ENCODE measurements around the gene COX17. TPM values are rescaled to one million over a fixed set of nuclear protein-coding genes. Genes with fewer than 3 reads are reported as not detected.

Gene COX17
- total and polyA plus RNA-seq, 2 donors: 20.6 to 86.6 TPM

DNA sequence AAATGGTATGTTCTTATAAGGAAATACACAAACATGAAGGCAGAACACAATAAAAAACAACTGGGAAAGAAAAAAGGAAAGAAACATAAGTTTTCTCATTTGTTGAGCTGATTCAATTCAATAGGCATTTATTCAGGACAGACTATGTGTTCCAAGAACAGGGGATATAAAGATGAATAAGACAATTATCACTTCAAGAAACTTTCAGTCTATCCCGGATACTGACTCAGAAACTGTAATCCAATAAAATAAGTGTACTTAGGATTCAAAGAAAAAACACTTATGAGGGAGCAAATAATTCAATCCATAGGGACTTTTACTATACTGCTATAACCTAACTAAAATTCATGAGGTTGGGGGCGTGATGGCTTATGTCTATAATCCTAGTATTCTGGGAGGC lies 13.3 kb downstream of the COX17 start:
- 60% methylated on average over 2 of the region's 2 CpGs for WGBS
- H3K27ac ChIP-seq (ENCODE audit: low read depth): no peak overlapping the region
- H3K4me1 ChIP-seq (ENCODE audit: insufficient read depth): peaks cover 4% of the 10 kb centered on the region
- H3K36me3 ChIP-seq (ENCODE audit: insufficient read depth): peaks cover 3% of the 10 kb centered on the region
- no peak overlapping the region for H3K4me3 ChIP-seq (ENCODE audit: low read depth, low read length)
- DNase-seq (ENCODE audit: extremely low spot score): no peak

DNA sequence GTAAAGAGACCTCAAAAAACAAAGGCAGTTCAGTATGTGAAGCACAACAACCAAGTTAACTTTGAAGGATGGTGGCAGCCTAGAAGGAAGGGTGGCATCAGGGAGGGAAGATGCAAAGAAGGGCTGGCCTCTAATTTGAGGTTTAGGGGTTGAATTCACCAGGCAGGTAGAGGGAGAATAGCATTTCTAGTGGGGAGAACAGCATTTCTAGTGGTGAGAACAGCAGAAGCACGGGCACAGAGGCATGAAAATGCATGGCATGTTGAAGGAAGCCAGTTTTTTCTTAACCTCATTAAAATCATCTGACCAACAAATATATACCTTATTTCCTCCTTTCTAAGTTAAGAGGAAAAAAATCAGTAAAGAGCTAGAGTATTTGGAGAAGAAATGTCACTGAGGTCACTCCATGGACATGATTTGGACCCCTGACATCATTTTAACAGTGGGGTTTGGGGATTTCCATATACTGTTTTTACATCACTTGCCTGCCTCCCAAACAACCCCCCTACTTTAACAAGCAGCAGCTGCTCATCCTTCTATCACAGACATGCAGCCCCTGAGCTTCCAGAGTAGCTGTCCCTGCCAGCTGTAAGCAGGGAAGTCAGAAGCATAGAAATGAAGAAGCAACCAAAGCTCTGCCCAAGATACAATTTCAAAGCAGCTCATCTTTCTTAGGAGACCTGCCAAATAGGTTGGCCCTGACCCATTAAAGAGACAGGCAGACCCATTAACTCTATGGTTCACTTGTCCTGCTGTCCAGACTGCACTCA lies 14.4 kb downstream of the COX17 start:
- DNase-seq (ENCODE audit: extremely low spot score): no peak
- Histone ChIP-seq H3K36me3 (ENCODE audit: insufficient read depth) (peaks cover 3% of the 10 kb centered on the region), H3K4me3 (ENCODE audit: low read depth, low read length) (no peak overlapping the region), H3K27ac (ENCODE audit: low read depth) (no peak overlapping the region), H3K4me1 (ENCODE audit: insufficient read depth) (peaks cover 4% of the 10 kb centered on the region)
- 31% methylated on average over 1 of the region's 1 CpG for WGBS

- Histone ChIP-seq H3K36me3 (ENCODE audit: insufficient read depth) (no peaks in the 10 kb centered on the region), H3K4me1 (ENCODE audit: insufficient read depth) (peaks cover 4% of the 10 kb centered on the region), H3K27ac (ENCODE audit: low read depth) (no peak within 1 kb of the TSS), H3K4me3 (ENCODE audit: low read depth, low read length) (no peak within 1 kb of the TSS)
- DNase-seq (ENCODE audit: extremely low spot score): no peak
- 44% methylated on average over 9 of the region's 9 CpGs for WGBS
Observed at GRCh38 chr3:119660474-119661440, 16.4 kb downstream of the COX17 start, which contains the start of gene POPDC2. POPDC2 (minus strand) TSS chr3:119660589; CDS start chr3:119660423, 166 bp downstream.

DNA sequence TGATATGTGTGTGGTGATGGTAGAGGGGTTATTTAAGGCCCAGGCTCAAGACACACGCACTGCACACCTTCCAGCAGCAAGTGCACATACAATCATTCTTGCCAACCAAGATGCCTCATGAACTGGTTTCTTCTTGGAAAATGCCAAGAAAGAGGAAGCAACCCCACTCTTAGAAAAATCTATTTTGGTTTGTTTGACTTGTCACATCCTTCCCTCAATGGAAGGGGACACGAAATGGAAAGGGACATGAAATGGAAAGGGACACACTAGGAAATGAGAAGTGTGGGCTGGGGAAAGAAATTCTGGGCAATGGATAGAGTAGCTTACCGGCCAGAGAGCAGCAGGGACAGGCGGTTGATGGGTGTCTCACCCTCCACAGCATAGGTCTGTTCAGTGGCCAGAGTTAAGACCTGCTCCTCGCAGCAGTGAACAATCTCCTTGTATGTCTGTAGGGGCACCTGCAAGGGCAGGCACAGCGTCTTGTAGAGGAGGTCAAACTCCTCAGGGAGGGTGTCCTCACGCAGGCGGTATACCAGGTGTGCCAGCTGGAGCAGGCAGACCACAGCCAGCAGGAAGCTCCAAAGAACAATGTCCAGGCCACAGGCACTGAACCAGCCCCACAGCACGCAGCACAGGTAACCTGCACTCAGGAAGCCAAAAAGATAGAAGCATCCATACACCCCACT lies 17.5 kb downstream of the COX17 start:
- Histone ChIP-seq H3K36me3 (ENCODE audit: insufficient read depth) (no peaks in the 10 kb centered on the region), H3K27ac (ENCODE audit: low read depth) (no peak overlapping the region), H3K4me3 (ENCODE audit: low read depth, low read length) (no peak overlapping the region), H3K4me1 (ENCODE audit: insufficient read depth) (peaks cover 4% of the 10 kb centered on the region)
- 60% methylated on average over 9 of the region's 9 CpGs for WGBS
- no peak for DNase-seq (ENCODE audit: extremely low spot score)

DNA sequence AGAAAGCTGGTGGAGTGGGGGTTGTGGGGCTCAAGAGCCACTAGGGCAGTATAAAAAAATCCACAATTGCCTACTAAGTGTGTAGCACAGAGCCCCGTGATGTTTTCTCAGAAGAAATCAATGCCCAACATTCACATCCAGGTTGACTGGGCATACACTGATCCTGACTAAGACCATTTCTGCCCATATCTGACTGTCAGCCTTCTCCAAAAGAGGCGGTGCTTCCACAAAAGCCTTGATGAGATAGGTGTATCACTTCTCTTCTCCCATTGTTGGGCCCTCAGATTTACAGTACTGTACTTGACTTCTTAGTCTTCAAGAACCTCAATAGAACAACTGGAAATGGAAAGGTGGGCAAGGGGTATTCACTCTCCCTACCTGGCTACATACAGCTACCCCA lies 18.2 kb downstream of the COX17 start:
- Histone ChIP-seq H3K4me3 (ENCODE audit: low read depth, low read length) (no peak overlapping the region), H3K36me3 (ENCODE audit: insufficient read depth) (no peaks in the 10 kb centered on the region), H3K27ac (ENCODE audit: low read depth) (no peak overlapping the region), H3K4me1 (ENCODE audit: insufficient read depth) (peaks cover 4% of the 10 kb centered on the region)
- 76% methylated on average over 2 of the region's 2 CpGs for WGBS
- DNase-seq (ENCODE audit: extremely low spot score): no peak

DNA sequence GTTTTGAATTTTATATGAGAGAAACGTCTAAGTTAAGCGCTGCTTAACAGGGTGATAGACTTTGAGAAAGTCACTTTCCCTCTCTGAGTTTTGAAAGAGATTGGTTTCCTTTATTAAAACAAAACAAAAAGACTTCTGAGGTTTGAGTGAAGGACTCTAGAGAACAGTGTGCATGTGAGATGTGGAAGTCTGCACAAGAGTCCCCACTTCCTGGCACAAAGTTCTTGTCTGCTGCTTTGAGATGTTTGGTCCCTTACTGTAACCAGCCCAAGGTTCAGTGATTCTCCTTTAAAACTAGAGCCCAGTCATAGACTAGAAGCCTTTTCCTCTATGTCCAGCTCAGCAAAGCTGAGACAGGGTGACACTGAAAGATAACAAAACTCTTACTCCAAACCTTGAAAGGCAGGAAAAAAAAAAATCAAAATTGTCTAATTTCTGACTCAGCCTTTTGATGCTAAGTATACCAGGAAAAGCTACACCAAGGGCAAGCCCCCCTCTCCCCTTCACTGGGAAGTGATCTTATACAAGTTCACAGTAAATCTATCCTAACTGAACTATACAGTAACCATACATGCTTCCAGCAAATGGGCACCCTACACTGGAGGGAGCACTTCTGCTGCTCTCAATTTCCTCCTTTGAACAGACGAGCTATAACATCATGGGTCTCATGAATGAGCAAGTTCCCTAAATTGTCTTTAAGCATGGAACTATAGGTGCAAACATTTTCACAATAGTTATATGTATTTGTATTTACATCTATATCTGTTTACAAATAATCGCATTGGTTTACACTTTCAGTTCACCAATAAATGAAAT lies 19.1 kb downstream of the COX17 start:
- 62% methylated on average over 4 of the region's 4 CpGs for WGBS
- peaks cover 4% of the 10 kb centered on the region for H3K4me1 ChIP-seq (ENCODE audit: insufficient read depth)

DNA sequence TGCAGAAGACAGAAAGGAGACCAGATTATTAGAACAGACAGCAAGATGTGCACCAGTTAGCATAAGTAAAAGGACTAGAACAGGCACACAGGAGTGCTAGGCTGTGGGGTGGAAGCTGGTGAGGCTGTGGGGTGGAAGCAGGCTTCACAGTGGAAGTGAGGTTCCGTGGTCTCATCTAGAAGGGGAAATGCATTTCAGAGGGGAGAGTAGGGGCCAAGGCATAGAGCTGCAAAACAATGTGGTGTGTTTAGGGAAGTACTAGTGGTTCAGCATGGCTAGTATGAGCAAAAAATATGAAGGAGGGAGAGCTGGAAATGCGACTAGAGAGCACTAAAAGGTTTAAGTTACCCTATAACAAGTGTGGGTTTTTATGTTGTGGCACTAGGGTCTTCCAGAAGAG lies 23.3 kb downstream of the COX17 start:
- no peak overlapping the region for H3K4me3 ChIP-seq (ENCODE audit: low read depth, low read length)
- DNase-seq (ENCODE audit: extremely low spot score): no peak
- 45% methylated on average over 2 of the region's 2 CpGs for WGBS
- no peaks in the 10 kb centered on the region for H3K4me1 ChIP-seq (ENCODE audit: insufficient read depth)
- H3K27ac ChIP-seq (ENCODE audit: low read depth): no peak overlapping the region
- no peaks in the 10 kb centered on the region for H3K36me3 ChIP-seq (ENCODE audit: insufficient read depth)

More for the DNA sequence above, 19.1 kb downstream of the COX17 start:
- H3K4me3 ChIP-seq (ENCODE audit: low read depth, low read length): no peak overlapping the region
- no peak overlapping the region for H3K27ac ChIP-seq (ENCODE audit: low read depth)
- DNase-seq (ENCODE audit: extremely low spot score): no peak
- H3K36me3 ChIP-seq (ENCODE audit: insufficient read depth): no peaks in the 10 kb centered on the region

DNA sequence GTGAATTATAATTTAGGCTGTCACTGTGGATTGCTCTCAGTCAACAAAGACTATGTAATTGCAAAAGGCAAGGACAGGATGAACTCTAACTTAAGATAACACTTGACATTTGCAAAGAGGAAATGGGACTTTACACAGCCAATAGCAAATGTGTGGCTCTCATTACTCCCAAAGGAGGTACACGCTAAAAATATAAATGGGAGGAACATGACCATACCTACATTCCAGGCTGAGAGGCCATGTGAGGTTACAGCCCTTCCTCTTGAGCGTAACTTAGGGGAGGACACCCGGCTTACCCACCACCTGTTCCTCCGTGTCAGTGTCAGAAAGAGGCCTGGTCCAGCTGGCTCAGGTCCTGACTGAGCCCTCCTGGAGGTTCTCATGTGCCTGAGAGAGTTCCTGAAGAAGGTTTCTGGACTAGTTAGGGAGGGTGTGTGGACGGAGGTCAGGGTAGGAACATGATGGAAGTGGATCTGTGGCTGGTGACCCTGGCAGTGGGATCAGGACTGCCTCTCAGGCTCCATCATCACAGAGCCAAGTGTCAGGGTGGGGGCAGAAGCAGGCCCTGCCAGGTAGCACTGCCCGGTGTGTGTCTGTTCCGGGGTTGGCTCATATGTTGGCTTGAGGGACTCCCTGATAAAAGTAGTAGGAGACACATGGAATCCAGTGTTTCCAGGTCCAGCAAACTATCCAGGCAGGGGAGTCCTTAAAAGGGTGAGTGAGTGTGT lies 24.7 kb downstream of the COX17 start:
- 64% methylated on average over 7 of the region's 7 CpGs for WGBS
- Histone ChIP-seq H3K36me3 (ENCODE audit: insufficient read depth) (no peaks in the 10 kb centered on the region), H3K27ac (ENCODE audit: low read depth) (no peak overlapping the region), H3K4me3 (ENCODE audit: low read depth, low read length) (no peak overlapping the region), H3K4me1 (ENCODE audit: insufficient read depth) (no peaks in the 10 kb centered on the region)
- no peak for DNase-seq (ENCODE audit: extremely low spot score)

GRCh38 chr3:119649761-119650160 lies 27.4 kb downstream of the COX17 start:
- Histone ChIP-seq H3K4me1 (ENCODE audit: insufficient read depth) (no peaks in the 10 kb centered on the region), H3K36me3 (ENCODE audit: insufficient read depth) (no peaks in the 10 kb centered on the region), H3K4me3 (ENCODE audit: low read depth, low read length) (no peak overlapping the region), H3K27ac (ENCODE audit: low read depth) (no peak overlapping the region)
- no peak for DNase-seq (ENCODE audit: extremely low spot score)
- 33% methylated on average over 3 of the region's 3 CpGs for WGBS

DNA sequence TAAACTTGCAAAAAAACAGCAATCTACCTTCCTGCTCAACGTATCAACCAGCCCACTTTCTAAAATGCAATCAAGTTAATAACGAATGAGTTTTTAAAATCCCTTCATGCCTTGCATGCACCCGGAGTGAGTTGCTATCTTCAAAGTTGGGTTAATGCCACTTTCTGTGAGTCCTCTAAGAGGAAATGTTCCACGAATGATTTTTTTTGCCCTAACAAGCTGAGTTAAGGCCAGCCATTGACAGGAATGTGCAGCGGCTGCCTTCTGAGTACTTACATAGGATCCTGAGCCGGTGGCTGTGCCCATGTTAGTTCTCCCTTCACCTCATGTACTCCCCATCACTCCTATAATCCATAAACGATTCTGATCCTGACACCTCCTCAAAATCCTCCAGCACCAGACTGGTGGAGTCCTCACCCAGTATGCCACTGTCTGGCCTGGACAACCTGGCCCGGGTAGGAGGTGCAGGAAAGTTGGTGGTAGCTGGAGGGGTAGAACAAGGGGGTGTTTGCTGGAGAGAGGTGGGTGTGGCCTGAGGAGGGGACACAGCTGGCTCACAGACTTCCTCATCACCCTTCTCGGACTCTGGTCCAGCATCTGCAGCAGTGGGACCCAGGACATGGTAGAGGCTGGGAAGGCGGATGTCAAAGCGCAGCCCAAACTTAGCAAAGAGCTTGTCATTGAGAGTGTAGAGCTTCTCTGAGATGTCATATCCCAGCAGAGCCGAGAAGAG lies 29.2 kb downstream of the COX17 start:
- no peak overlapping the region for H3K27ac ChIP-seq (ENCODE audit: low read depth)
- no peak overlapping the region for H3K4me3 ChIP-seq (ENCODE audit: low read depth, low read length)
- DNase-seq (ENCODE audit: extremely low spot score): no peak
- 57% methylated on average over 12 of the region's 12 CpGs for WGBS
- H3K4me1 ChIP-seq (ENCODE audit: insufficient read depth): no peaks in the 10 kb centered on the region
- no peaks in the 10 kb centered on the region for H3K36me3 ChIP-seq (ENCODE audit: insufficient read depth)

GRCh38 chr3:119647171-119647570 lies 30.0 kb downstream of the COX17 start:
- 78% methylated on average over 2 of the region's 2 CpGs for WGBS
- DNase-seq (ENCODE audit: extremely low spot score): no peak

GRCh38 chr3:119645813-119646212 lies 31.4 kb downstream of the COX17 start:
- Histone ChIP-seq H3K4me3 (ENCODE audit: low read depth, low read length) (no peak overlapping the region), H3K36me3 (ENCODE audit: insufficient read depth) (no peaks in the 10 kb centered on the region), H3K27ac (ENCODE audit: low read depth) (no peak overlapping the region), H3K4me1 (ENCODE audit: insufficient read depth) (no peaks in the 10 kb centered on the region)
- 95% methylated on average over 1 of the region's 1 CpG for WGBS
- no peak for DNase-seq (ENCODE audit: extremely low spot score)

More at GRCh38 chr3:119647171-119647570, 30.0 kb downstream of the COX17 start:
- H3K4me3 ChIP-seq (ENCODE audit: low read depth, low read length): no peak overlapping the region
- H3K36me3 ChIP-seq (ENCODE audit: insufficient read depth): no peaks in the 10 kb centered on the region
- no peaks in the 10 kb centered on the region for H3K4me1 ChIP-seq (ENCODE audit: insufficient read depth)
- H3K27ac ChIP-seq (ENCODE audit: low read depth): no peak overlapping the region

Measured in urinary bladder (tissue), 4 donors.